K562 (cell line): ENCODE results near the gene CAPN5. TPM values are rescaled to one million over a fixed set of nuclear protein-coding genes. Genes with fewer than 3 reads are reported as not detected.

Source experiments
- ATAC-seq: fragments of 200-7000 bp; cut with Tn5 transposase; 3 replicates; pipeline ENCODE4 v1.9.1; 2020; ENCODE audit warnings: moderate library complexity
- BruUV-seq: library from RNA; stranded (reverse); fragments of 400-500 nt; replicated peaks from 2 replicates; lab custom pipeline; 2021; lab: Mats Ljungman, UMichigan
- CTCF ChIA-PET: fragments of 300-600 bp; formaldehyde crosslinking; extraction: SDS; loops from one replicate; lab custom pipeline; 2021; ENCODE audit warnings: low intra/inter-chr PET ratio; lab: Yijun Ruan, JAX
- POLR2A ChIA-PET: fragments of 300-600, 350-650 bp; sonication (Branson Sonifier 250); formaldehyde crosslinking; extraction: SDS; loops from one replicate; lab custom pipeline; 2021; ENCODE audit warnings: antibody characterized with exemption, inconsistent platforms; lab: Yijun Ruan, JAX
- DNase-seq, 4 experiments: peaks; one replicate each; pipeline versions ENCODE4 v3.0.0 to v3.0.0-alpha.2; 2011 to 2018; ENCODE audit warnings: low spot score in 3 of 4, mixed read lengths in 3 of 4; ENCODE audit errors: extremely low read depth in 1 of 4
- FAIRE-seq: peaks from 2 replicates; lab custom pipeline; 2011; peaks lifted over from hg19 to GRCh38; lab: Jason Lieb, UNC
- H2AFZ ChIP-seq: 2 replicates; pipeline ENCODE4 v1.6.0; 2011; ENCODE audit warnings: low read depth, low read length, control low read depth, inconsistent platforms
- H3K27ac ChIP-seq: fragments of 200-600 bp; 3 replicates; pipeline ENCODE4 v1.8.0; 2011; ENCODE audit warnings: low read depth, mild to moderate bottlenecking, control low read depth, inconsistent platforms, low read length, moderate library complexity, mixed read lengths; ENCODE audit errors: extremely low read depth
- H3K27me3 ChIP-seq, 2 experiments: fragments of 300-600 bp in 1 of 2; 2 replicates in 1 of 2; 3 replicates in 1 of 2; pipeline versions ENCODE4 v1.6.0 to v1.8.0; 2011; ENCODE audit warnings: inconsistent platforms in 2 of 2, low read length in 2 of 2, mild to moderate bottlenecking in 1 of 2, mixed read lengths in 1 of 2, moderate library complexity in 1 of 2; ENCODE audit not compliant: control insufficient read depth in 2 of 2, insufficient read depth in 2 of 2
- H3K36me3 ChIP-seq: fragments of 300-600 bp; 3 replicates; pipeline ENCODE4 v1.8.0; 2011; ENCODE audit warnings: mild to moderate bottlenecking, low read length, inconsistent platforms; ENCODE audit not compliant: control insufficient read depth, insufficient read depth
- H3K4me1 ChIP-seq, 2 experiments: fragments of 200-600 bp in 1 of 2; replicated peaks in 1 of 2; 2 replicates in 1 of 2; 3 replicates in 1 of 2; pipeline versions ENCODE4 v1.5.1 to v1.8.0; 2011; ENCODE audit warnings: inconsistent platforms in 2 of 2, low read length in 2 of 2, mild to moderate bottlenecking in 1 of 2, mixed read lengths in 1 of 2, moderate library complexity in 1 of 2; ENCODE audit not compliant: control insufficient read depth in 2 of 2, insufficient read depth in 2 of 2
- H3K4me2 ChIP-seq: 2 replicates; pipeline ENCODE4 v1.6.1; 2011; ENCODE audit warnings: low read length, control low read depth, inconsistent platforms, mixed read lengths; ENCODE audit not compliant: insufficient read depth
- H3K4me3 ChIP-seq: fragments of 200-600 bp; sonication (generic), shearing (Covaris generic); 2 replicates; pipeline ENCODE4 v1.5.1; 2016; ENCODE audit warnings: control low read depth, inconsistent platforms
- H3K79me2 ChIP-seq: fragments of 200-600 bp; 3 replicates; pipeline ENCODE4 v1.8.0; 2011; ENCODE audit warnings: low read length, inconsistent platforms; ENCODE audit not compliant: control insufficient read depth, insufficient read depth
- H3K9ac ChIP-seq, 2 experiments: 2 replicates each; pipeline versions ENCODE4 v1.6.0 to v1.6.1; 2011; ENCODE audit warnings: low read depth in 2 of 2, low read length in 2 of 2, control low read depth in 1 of 2, inconsistent platforms in 1 of 2, mild to moderate bottlenecking in 1 of 2, mixed read lengths in 1 of 2; ENCODE audit not compliant: insufficient read depth in 1 of 2
- H3K9me1 ChIP-seq: one replicate; pipeline ENCODE4 v1.6.0; 2011; ENCODE audit warnings: inconsistent platforms, mild to moderate bottlenecking, low read length, moderate library complexity; ENCODE audit not compliant: control insufficient read depth, insufficient read depth
- H3K9me3 ChIP-seq: replicated peaks from 2 replicates; pipeline ENCODE4 v1.5.1; 2011; ENCODE audit warnings: low read depth, low read length, inconsistent platforms; ENCODE audit not compliant: control insufficient read depth, insufficient read depth
- H4K20me1 ChIP-seq: replicated peaks from 2 replicates; pipeline ENCODE4 v1.6.1; 2011; ENCODE audit warnings: low read length, inconsistent platforms, mixed read lengths; ENCODE audit not compliant: control insufficient read depth, insufficient read depth
- ATF6 ChIP-seq: sonication (generic); formaldehyde crosslinking; IDR thresholded peaks from 2 replicates; pipeline ENCODE4 v1.4.0; 2020; ENCODE audit warnings: mild to moderate bottlenecking, missing genetic modification reagents
- CEBPZ ChIP-seq: fragments of 150-350 bp; IDR thresholded peaks from 2 replicates; pipeline ENCODE4 v1.6.1; 2014; ENCODE audit warnings: low read depth, mild to moderate bottlenecking, low read length, borderline replicate concordance
- CREB3 ChIP-seq: fragments of 450-650 bp; conservative IDR thresholded peaks from 2 replicates; pipeline ENCODE4 v1.6.1; 2016; ENCODE audit warnings: missing genetic modification characterization, low read depth, mild to moderate bottlenecking, missing compliant biosample characterization, moderate library complexity
- GATA2 ChIP-seq: sonication (generic); formaldehyde crosslinking; IDR thresholded peaks from 2 replicates; pipeline ENCODE4 v1.4.0; 2020; ENCODE audit warnings: mild to moderate bottlenecking, missing genetic modification reagents
- GTF3C2 ChIP-seq: IDR thresholded peaks from 3 replicates; pipeline ENCODE4 v1.6.1; 2011; ENCODE audit warnings: borderline replicate concordance, mild to moderate bottlenecking, moderate library complexity; ENCODE audit not compliant: insufficient read length; ENCODE audit errors: extremely low read depth
- KAT2B ChIP-seq: IDR thresholded peaks from one replicate; pipeline ENCODE4 v1.6.1; 2012; ENCODE audit warnings: low read depth, mild to moderate bottlenecking, control low read depth, inconsistent platforms, low read length, moderate library complexity
- KAT7 ChIP-seq: sonication (generic); formaldehyde crosslinking; IDR thresholded peaks from 2 replicates; pipeline ENCODE4 v1.8.0; 2022; ENCODE audit warnings: missing genetic modification reagents, mild to moderate bottlenecking, borderline replicate concordance
- MIER1 ChIP-seq: fragments of 450-650 bp; IDR thresholded peaks from 2 replicates; pipeline ENCODE4 v1.6.1; 2016; ENCODE audit warnings: antibody characterized with exemption, mild to moderate bottlenecking, low read depth
- PHF21A ChIP-seq: fragments of 450-650 bp; IDR thresholded peaks from 2 replicates; pipeline ENCODE4 v1.6.1; 2017; ENCODE audit warnings: low read depth, borderline replicate concordance
- RFX1 ChIP-seq: fragments of 450-650 bp; IDR thresholded peaks from 2 replicates; pipeline ENCODE4 v1.6.1; 2016; ENCODE audit warnings: mild to moderate bottlenecking, moderate library complexity
- SMAD1 ChIP-seq: fragments of 150-350 bp; IDR thresholded peaks from 2 replicates; pipeline ENCODE4 v1.6.1; 2014; ENCODE audit warnings: low read length, low read depth; ENCODE audit not compliant: partially characterized antibody
- WHSC1 ChIP-seq: IDR thresholded peaks from one replicate; pipeline ENCODE4 v1.6.1; 2012; ENCODE audit warnings: low read length, control low read depth, inconsistent platforms
- WGBS: fragments of 100-300 bp; shearing (Covaris generic); methylation state at CpG from one replicate; pipeline ENCODE4 v1.1.6; 2016; ENCODE audit warnings: low coverage, mixed read lengths; ENCODE audit not compliant: insufficient coverage; ENCODE audit errors: missing lambda C conversion rate; 5-methylcytosine and 5-hydroxymethylcytosine counted together
- in situ Hi-C: fragments of 300-500 bp; cut with MboI; formaldehyde crosslinking; loops from 4 replicates; pipeline ENCODE4 v1.15.0; 2018; ENCODE audit warnings: inconsistent platforms, mixed read lengths
- intact Hi-C: fragments of 100-400 bp; cut with micrococcal nuclease; formaldehyde crosslinking; loops from 2 replicates; pipeline ENCODE4 v1.14.2; 2022
- polyA plus RNA-seq, 8 experiments: library from polyadenylated mRNA; depleted of rRNA in 4 of 8; stranded (reverse) in 5 of 8; unstranded in 3 of 8; fragments of >200 nt; fragmentation: Nextera tagmentation in 2 of 8; fragmentation: Illumina TruSeq in 1 of 8; extraction: Ambion mirVana in 2 of 8; extraction: Trizol in 1 of 8; gene quantifications; 2 replicates each; pipeline versions ENCODE4 v1.2.1 to v1.2.3, GENCODE V29; 2011 to 2014; ENCODE audit warnings: inconsistent platforms in 1 of 8, missing spikeins in 1 of 8
- total RNA-seq, 7 experiments: library from RNA; depleted of rRNA in 6 of 7; stranded (reverse); fragments of >200 nt in 6 of 7; fragmentation: Illumina TruSeq in 2 of 7; extraction: Trizol in 2 of 7; gene quantifications; 2 replicates each; pipeline versions ENCODE4 v1.2.1 to v1.2.3, GENCODE V29; 2011 to 2021; ENCODE audit warnings: low replicate concordance in 1 of 7

CAPN5 gene
- total and polyA plus RNA-seq, 9 of the 15 experiments (the other 6 are each of a cell fraction or from before 2014, with no cell fraction given), result 0.04 to 0.44 (median 0.14) TPM; not detected in 2

GRCh38 chr11:77104727-77105126 lies 38.0 kb downstream of the CAPN5 start:
- intact Hi-C loops (no loop called here), in situ Hi-C loops (loop anchor here (5.0 to 10.0 kb wide), 2 partner anchors 187 to 380 kb away; no protein-coding TSS in a partner anchor)
- Histone ChIP-seq H3K27ac (no peak overlapping the region), H2AFZ (no peak overlapping the region), H3K4me1 (peaks cover 0 to 15% of the 10 kb centered on the region in 2 experiments; a peak in 1 of 5 replicates), H3K36me3 (no peaks in the 10 kb centered on the region), H4K20me1 (peaks cover 18% of the 10 kb centered on the region; the same call in 1 of the 2 replicates), H3K4me3 (no peak overlapping the region), H3K4me2 (no peak overlapping the region), H3K9me1 (peaks cover 7% of the 10 kb centered on the region), H3K79me2 (no peaks in the 10 kb centered on the region), H3K9ac (no peak overlapping the region), H3K9me3 (no peaks in the 10 kb centered on the region), H3K27me3 (peaks cover 18 to 84% of the 10 kb centered on the region in 2 experiments; a peak in 4 of 5 replicates)
- FAIRE-seq (no peak), ATAC-seq (no peak), DNase-seq (no peak)
- ChIA-PET POLR2A (interaction anchor here (0.6 kb wide), 1 partner anchor 922 kb away, joined by 3 read pairs; no protein-coding TSS in a partner anchor), CTCF (no interaction called here)
- BruUV-seq, result no TSS peak
- WGBS, result 1% methylated on average over 8 of the region's 8 CpGs
- TF ChIP-seq ATF6 (CRISPR knock-in tag), result no peak
- no peak for TF ChIP-seq PHF21A
- TF ChIP-seq GTF3C2, result no peak
- TF ChIP-seq CREB3, result no peak
- no peak for TF ChIP-seq RFX1
- no peak for TF ChIP-seq MIER1
- TF ChIP-seq WHSC1, result no peak
- TF ChIP-seq GATA2, result no peak
- no peak for TF ChIP-seq KAT2B
- no peak for TF ChIP-seq KAT7 (CRISPR knock-in tag)
- TF ChIP-seq CEBPZ, result no peak
- TF ChIP-seq SMAD1, result no peak
